AG08395 (cell line): Measurements from ENCODE around the gene BIN1.
"Not testable (repeated sequence)": the region's sequence is repeated elsewhere in the genome, so short reads cannot be mapped to it uniquely, and the experiment has no call there.

Experiments
- DNase-seq: peaks from one replicate; pipeline ENCODE4 v3.0.0; 2012; ENCODE audit warnings: mixed read lengths, low spot score

Gene BIN1

GRCh38 chr2:127133793-127134192 is 26.8 kb upstream of the BIN1 start:
- no peak for DNase-seq

GRCh38 chr2:127130421-127130820 is 23.5 kb upstream of the BIN1 start:
- no peak for DNase-seq

GRCh38 chr2:127129937-127130336 is 23.0 kb upstream of the BIN1 start:
- DNase-seq, result no peak

GRCh38 chr2:127128445-127128904 is 21.5 kb upstream of the BIN1 start:
- DNase-seq, result no peak

DNA sequence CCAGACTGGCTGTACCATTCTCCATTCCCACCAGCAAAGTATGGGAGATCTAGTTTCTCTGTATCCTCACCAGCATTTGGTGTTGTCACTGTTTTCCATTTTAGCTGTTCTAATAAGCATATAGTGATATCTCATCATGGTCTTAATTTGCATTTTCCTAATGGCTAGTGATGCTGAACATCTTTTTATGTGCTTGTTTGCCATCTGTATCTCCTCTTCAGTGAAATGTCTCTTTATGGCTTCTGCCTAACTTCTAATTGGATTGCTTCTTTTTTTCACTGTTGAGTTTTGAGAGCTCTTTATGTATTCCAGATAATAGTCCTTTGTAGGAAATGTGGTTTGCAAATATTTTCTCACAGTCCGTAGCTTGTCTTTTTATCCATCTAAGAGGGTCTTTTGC is 18.9 kb upstream of the BIN1 start:
- DNase-seq, result no peak

- DNase-seq, result no peak
Observed at GRCh38 chr2:127124426-127124825, 17.5 kb upstream of the BIN1 start.

DNA sequence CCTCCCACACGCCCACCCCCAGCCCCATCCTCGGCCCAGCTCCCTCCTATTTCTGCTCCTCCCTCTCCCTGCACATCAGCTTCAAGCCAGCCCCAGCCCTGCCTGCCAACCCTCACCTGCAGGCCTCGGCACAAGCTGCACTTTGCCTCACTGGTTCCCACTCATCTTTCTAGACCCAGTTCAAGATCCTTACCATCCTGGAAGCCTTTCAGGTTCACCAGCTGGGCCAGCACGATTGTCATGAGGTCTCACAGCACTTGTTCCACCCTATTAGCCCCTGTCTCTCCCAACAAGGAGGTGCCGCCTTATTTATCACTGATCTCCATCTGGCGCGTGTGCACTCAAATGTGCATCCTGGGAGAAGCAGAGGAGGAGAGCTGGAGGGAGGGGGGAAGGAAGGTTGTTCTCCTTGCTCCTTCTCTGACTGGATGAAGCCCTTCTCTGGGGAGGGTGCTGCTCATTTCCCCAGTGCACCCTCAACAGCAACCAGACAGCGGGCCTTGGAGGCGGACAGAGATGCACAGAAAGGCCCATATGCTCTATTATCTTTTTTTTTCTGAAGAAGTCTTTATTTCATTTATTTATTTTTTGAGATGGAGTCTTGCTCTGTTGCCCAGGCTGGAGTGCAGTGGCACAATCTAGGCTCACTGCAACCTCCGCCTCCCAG is 15.5 kb upstream of the BIN1 start:
- no peak for DNase-seq

GRCh38 chr2:127121776-127122176 is 14.8 kb upstream of the BIN1 start:
- DNase-seq, result peak; percentile 87

DNA sequence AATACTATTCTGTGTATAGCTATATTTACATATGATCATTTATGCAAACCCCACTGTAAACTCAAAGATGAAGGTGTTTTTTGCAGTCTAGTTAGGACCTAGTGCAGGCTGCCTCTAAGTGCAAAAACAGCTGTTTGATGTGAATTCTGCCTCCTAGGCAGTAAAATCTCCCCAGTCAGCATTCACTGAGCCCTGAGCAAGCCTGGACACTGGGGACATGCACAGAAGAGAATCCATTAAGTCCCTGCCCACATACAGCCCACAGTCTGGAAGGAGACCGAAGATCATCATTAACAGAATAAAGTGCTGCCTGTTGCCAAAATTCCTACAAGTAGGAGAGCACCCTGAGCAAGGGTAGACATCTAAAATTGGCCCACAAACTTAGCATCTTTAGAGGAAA is 14.4 kb upstream of the BIN1 start:
- DNase-seq, result no peak

DNA sequence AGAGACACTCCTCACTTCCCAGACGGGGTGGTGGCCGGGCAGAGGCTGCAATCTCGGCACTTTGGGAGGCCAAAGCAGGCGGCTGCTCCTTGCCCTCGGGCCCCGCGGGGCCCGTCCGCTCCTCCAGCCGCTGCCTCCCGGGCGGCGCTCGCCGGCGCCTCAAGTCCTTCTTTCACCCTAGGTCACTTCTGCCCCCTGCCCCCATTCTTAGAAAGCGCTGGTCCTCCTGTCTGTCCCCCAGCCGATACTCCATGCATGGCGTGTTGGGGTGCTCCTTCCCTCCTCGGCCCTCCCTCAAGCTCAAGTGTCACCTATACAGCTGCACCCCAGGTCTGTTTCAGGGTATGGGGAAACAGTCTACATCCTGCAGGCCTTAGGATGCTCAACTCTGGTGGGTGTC is 13.5 kb upstream of the BIN1 start:
- not testable (repeated sequence) for DNase-seq

DNA sequence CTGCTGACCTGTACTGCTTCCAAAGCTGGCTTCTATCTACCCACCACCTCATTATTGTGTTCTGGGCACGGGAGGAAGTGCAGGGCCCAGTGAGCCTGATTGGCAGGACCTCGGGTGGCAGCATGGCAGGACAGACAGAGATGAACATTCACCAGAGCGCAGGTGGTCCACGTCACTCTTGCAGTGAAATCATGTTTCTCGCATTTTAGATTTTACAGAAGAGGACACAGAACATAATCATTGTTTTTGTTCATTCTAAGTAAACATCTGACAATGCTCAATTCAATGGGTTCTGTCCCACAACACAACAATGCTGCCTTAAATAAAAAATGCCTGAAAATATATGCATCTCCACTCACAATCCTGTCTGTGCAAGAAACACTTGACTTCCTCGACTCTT is 11.5 kb upstream of the BIN1 start:
- no peak for DNase-seq

DNA sequence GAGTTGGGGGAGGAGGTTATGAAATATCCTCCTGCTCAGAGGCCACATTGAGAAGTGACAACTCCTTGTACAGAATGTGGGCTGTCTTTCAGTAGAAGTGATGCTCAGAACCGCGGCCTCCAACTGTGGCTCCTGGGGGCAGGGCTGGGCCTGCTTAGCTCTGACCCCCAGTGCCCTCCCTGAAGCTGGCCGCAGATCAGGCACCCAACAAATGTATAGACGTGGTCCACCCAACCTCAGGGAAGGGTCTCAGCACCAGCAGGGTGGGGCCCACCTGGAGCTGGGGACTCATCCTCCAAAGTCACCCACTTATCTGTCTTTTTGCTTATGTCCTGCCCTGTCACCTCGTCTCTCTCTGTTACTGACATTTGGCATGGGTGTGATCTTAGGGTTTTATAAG is 11.1 kb upstream of the BIN1 start:
- DNase-seq, result no peak

DNA sequence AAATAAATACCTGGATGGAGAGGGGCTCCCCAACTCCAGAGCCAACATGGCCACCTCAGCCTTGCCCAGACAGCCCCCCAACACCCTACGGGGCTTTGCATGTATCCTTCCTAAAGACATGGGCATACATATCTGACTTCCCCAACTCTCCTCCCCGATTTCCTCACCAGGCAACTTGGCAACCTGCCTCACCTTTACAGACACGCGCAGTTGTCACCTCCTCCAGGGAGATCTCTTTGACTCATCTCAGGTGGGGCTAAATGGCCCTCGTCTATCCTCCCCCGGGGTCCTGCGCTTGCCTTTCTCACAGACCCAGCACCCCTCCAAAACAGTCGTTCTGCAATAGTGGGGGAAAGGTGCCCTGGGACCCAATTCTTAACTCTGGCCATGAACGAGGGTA is 10.6 kb upstream of the BIN1 start:
- no peak for DNase-seq

- DNase-seq, result no peak
Observed at GRCh38 chr2:127115471-127116199, 8.7 kb upstream of the BIN1 start.

GRCh38 chr2:127110985-127111384 is 4.0 kb upstream of the BIN1 start:
- DNase-seq, result no peak

DNA sequence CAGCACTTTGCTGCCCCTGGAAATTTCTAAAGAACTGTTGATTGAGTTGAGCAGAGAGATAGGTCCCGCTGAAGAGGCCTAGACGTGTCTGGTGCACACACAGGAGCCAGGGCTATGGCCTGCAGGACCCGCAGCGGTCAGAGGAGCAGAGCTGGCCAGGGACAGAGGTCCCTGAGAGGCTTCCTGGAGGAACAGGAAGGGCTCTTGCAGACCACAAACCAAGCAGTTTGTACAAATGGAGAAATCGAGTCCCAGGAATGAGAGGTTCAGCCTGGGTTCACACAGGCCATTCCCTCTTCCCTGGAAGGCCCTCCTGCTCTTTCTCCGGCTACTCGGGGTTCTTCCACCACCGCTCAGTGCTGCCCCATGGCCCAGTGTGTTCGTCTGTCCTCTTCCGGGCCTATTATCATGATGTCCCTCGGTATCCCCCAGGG is 1.2 kb upstream of the BIN1 start:
- DNase-seq, result no peak

DNA sequence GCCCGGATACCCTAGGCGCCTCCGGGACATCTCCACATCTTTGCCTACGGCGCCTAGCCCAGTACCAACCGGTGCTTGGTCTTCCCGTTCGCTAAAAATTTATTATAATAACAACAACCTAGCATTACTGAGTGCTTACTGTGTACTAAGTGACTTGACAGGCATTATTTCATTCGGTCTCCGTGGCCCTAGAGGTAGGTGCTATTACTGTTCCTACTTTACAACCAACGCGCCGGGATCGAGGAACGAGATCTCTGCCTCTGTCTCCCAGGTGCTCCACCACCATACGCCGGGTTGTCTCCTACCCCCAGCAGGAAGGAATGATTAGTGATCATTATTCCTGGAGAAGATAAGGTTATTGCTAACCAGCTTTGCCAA is 657 bp upstream of the BIN1 start:
- no peak for DNase-seq

DNA sequence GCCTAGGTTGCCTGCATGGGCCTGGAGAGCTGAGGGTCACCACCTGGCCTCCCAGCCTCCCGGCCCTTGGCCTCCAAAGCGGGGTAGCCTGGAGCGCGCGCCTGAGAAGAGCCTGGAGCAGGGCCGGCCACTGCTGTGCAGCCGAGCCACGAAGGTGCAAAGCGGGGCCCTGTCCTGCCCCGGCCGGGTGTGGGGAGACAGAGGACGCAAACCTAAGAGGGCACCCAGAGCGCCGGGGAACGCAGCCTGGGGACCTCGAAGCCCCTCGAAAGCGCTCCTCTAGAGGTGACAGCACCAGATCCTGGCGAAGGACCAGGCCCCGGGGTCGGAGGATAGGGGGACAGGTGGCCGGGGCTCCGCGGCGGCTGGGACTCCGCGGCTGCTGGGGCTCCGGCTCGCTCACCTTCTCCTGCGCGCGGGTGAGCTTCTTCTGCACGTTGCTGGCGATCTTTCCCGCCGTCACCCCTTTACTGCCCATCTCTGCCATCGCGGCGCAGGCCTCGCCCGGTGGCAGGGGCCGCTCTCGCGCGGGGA is 430 bp downstream of the BIN1 start:
- peak; percentile 38 for DNase-seq

GRCh38 chr2:127105656-127106456 is 1.1 kb downstream of the BIN1 start:
- DNase-seq, result peak; percentile 50

DNA sequence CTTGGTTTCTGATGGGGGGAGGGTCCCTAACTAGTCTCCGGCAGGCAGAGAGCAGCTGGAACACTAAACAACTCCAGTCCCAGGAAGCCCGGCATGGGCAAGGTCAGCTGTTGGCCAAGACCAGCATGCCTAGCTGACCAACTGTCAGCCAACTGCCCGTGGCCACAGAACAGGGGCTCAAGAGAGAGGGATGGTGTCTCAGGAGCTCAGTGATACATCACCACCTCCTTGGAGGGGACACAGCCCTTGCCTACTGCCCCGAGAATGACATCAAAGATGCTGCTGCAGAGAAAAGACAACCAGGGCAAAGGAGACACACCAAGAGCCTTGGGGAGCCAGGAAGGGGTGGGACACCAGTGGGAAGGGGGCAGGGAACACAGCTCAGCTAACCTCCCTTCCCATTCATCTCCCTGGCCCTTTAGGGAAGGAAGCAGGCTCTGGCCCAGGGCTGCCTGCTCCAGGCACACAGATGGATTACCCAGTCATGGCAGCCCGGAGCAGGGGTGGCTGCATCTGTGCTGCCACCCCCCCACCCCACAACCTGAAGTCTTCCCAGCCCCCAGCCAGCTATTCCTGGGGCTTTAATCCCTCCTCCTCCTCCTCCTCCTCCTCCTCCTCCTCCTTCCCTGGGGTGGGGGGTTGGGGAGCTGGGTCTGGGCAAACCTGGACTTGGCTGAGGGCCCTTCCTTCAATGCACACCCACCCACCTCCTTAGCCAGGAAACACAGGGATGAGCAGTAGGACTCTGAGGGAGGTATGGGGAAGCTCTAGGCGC is 1.9 kb downstream of the BIN1 start:
- no peak for DNase-seq

GRCh38 chr2:127104166-127104660 is 2.7 kb downstream of the BIN1 start:
- DNase-seq, result no peak
